Natural killer cell (primary cell): ENCODE results near the gene ZNHIT1. TPM values are rescaled to one million over a fixed set of nuclear protein-coding genes. Genes with fewer than 3 reads are reported as not detected.

Source experiments
- ATAC-seq, 3 donors: fragments of 150-1000 bp in 2 of 3; fragments of 200-7000 bp in 1 of 3; cut with Tn5 transposase; 1 replicate in 1 of 3; 2 replicates in 2 of 3; pipeline ENCODE4 v1.10.0; 2021; ENCODE audit warnings: mild to moderate bottlenecking in 2 of 3, moderate library complexity in 2 of 3
- DNase-seq, 2 donors: peaks; one replicate each; pipeline versions ENCODE4 v3.0.0 to v3.0.0-alpha.2; 2013 to 2021; ENCODE audit warnings: mixed read lengths in 1 of 2
- H3K27ac ChIP-seq: one replicate; pipeline ENCODE4 v1.5.1; 2013; ENCODE audit warnings: mild to moderate bottlenecking, low read length
- H3K27me3 ChIP-seq: one replicate; pipeline ENCODE4 v1.6.1; 2013; ENCODE audit warnings: low read length; ENCODE audit not compliant: control insufficient read depth, insufficient read depth
- H3K36me3 ChIP-seq: one replicate; pipeline ENCODE4 v1.6.1; 2013; ENCODE audit warnings: low read length; ENCODE audit not compliant: control insufficient read depth, insufficient read depth
- H3K4me1 ChIP-seq: one replicate; pipeline ENCODE4 v1.6.1; 2013; ENCODE audit warnings: low read length; ENCODE audit not compliant: control insufficient read depth, insufficient read depth
- H3K4me3 ChIP-seq: one replicate; pipeline ENCODE4 v1.5.1; 2013; ENCODE audit warnings: low read length
- H3K9me3 ChIP-seq: one replicate; pipeline ENCODE4 v1.6.1; 2013; ENCODE audit warnings: low read length; ENCODE audit not compliant: control insufficient read depth, insufficient read depth
- H3K27ac Mint-ChIP-seq, 2 donors: one replicate each; pipeline ENCODE4 v1.8.0; 2022; ENCODE audit warnings: mild to moderate bottlenecking in 2 of 2, mixed read lengths in 2 of 2, moderate library complexity in 1 of 2
- H3K27me3 Mint-ChIP-seq, 2 donors: one replicate each; pipeline ENCODE4 v1.8.0; 2022; ENCODE audit warnings: low read depth in 2 of 2, mixed read lengths in 2 of 2
- H3K36me3 Mint-ChIP-seq: one replicate; pipeline ENCODE4 v1.8.0; 2022; ENCODE audit warnings: mixed read lengths
- H3K4me1 Mint-ChIP-seq, 2 donors: one replicate each; pipeline ENCODE4 v1.8.0; 2022; ENCODE audit warnings: mixed read lengths in 2 of 2
- H3K4me3 Mint-ChIP-seq: one replicate; pipeline ENCODE4 v1.8.0; 2022; ENCODE audit warnings: mild to moderate bottlenecking, moderate library complexity, mixed read lengths
- H3K9me3 Mint-ChIP-seq, 2 donors: one replicate each; pipeline ENCODE4 v1.8.0; 2022; ENCODE audit warnings: mixed read lengths in 2 of 2
- WGBS: methylation state at CpG from one replicate; pipeline ENCODE4 v1.1.7; 2013; ENCODE audit warnings: missing lambda C conversion rate; ENCODE audit not compliant: insufficient coverage; 5-methylcytosine and 5-hydroxymethylcytosine counted together
- intact Hi-C: fragments of 100-400 bp; cut with micrococcal nuclease; formaldehyde crosslinking; loops from one replicate; pipeline ENCODE4 v1.14.2; 2022
- total RNA-seq, 4 donors: library from RNA; stranded (reverse); fragments of 120-200 nt in 1 of 4; gene quantifications; one replicate each; pipeline versions ENCODE4 v1.2.3 to v1.2.4, GENCODE V29; 2013 to 2022
- TF ChIP-seq, protein P1 (sequence below): fragments of 200-600 bp; IDR thresholded peaks from one replicate; pipeline ENCODE4 v1.8.0; 2022; ENCODE audit warnings: antibody characterized with exemption

Gene ZNHIT1
- total RNA-seq, 3 donors from 2014 or later (not counting 1 experiment from before 2014, with no cell fraction given) = 53.7 to 63.5 (median 60.9) TPM

DNA sequence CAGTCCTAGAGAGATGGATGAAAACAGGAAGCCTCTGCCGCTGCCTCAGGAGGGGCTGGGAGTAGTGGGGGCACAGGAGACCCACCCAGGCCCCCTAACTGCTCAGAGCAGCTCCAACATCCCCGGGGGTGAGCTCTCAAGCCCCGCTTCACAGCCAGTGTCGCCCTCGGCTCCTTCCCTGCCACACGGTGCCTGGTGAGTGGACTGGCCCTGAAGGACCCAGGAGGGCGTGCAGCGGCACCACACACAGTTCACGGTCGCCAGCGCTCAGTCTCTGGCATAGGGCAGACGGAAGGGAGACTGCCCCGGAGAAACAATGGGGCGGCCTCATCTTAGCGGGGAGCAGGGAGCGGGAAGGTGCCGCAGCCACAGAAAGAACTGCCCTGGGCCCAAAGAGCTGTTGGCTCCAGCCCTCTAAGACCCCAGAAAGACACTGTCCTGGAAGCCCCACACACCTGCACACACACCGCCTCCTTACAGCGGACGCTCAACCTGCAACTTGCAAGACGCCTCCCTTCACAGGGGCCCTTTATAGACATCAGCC, 18.4 kb downstream of the ZNHIT1 start:
- no peak overlapping the region for H3K27ac ChIP-seq
- intact Hi-C loops = no loop called here
- H3K36me3 ChIP-seq = peaks cover 24% of the 10 kb centered on the region
- TF ChIP-seq, protein P1, sequence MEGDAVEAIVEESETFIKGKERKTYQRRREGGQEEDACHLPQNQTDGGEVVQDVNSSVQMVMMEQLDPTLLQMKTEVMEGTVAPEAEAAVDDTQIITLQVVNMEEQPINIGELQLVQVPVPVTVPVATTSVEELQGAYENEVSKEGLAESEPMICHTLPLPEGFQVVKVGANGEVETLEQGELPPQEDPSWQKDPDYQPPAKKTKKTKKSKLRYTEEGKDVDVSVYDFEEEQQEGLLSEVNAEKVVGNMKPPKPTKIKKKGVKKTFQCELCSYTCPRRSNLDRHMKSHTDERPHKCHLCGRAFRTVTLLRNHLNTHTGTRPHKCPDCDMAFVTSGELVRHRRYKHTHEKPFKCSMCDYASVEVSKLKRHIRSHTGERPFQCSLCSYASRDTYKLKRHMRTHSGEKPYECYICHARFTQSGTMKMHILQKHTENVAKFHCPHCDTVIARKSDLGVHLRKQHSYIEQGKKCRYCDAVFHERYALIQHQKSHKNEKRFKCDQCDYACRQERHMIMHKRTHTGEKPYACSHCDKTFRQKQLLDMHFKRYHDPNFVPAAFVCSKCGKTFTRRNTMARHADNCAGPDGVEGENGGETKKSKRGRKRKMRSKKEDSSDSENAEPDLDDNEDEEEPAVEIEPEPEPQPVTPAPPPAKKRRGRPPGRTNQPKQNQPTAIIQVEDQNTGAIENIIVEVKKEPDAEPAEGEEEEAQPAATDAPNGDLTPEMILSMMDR = no peak
- H3K4me3 ChIP-seq = no peak overlapping the region
- H3K27ac Mint-ChIP-seq = no peak overlapping the region
- no peaks in the 10 kb centered on the region for H3K9me3 Mint-ChIP-seq
- H3K36me3 Mint-ChIP-seq = no peaks in the 10 kb centered on the region
- H3K4me3 Mint-ChIP-seq = no peak overlapping the region
- 60% methylated on average over 21 of the region's 21 CpGs for WGBS
- ATAC-seq (no peak), DNase-seq (no peak)
- no peaks in the 10 kb centered on the region for H3K9me3 ChIP-seq
- no peaks in the 10 kb centered on the region for H3K27me3 ChIP-seq
- H3K27me3 Mint-ChIP-seq = no peaks in the 10 kb centered on the region
- no peaks in the 10 kb centered on the region for H3K4me1 ChIP-seq
- peaks cover 0 to 10% of the 10 kb centered on the region in 2 donors for H3K4me1 Mint-ChIP-seq

DNA sequence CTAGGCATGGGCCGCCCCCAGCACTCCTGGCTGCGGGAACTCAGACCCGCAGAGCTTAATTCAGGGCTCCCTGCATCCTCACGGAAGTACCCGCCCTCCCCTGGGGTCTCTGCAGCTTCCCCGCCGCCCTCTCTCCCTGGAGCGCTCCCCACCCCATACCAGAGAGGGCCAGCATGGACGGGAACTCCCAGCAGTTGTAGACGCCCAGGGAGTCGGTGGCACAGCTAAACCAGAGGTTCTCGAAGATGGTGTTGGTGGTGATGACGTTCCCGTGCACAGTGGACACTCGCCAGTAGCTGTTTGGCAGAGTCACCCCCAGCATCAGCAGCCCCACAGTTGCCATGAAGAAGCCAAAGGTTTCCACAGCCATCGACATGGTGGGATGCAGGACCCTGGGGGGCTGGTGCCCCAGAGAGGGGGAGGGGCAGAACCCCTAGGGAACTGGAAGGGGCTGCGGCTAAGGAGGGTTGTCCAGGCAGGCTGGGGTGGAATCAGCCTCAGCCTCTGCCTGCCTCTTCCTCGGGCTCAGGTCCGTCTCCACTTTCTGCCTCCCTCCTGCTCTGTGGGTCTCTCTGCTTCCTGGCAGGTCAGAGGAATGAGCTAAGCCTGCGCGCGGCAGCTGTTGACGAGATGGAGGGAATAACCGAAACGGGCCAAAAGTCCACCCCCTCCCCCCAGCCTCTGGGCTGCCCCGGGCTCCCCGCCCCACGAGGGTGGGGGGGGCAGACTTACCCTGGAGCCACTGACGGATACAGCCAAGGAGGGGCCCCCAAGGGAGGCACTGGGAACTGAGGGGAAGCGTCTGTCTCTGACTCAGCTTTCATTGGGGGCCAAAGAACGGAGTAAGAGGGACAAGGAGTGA, 19.5 kb downstream of the ZNHIT1 start, which contains the start of gene CLDN15:
CLDN15 (minus strand) TSS at position 597 of the 862 bp plus-strand sequence; CDS start at position 376, 221 bp downstream.
- DNase-seq = no peak
- H3K27me3 Mint-ChIP-seq = no peaks in the 10 kb centered on the region
- Histone ChIP-seq H3K36me3 (peaks cover 20% of the 10 kb centered on the region), H3K4me1 (no peaks in the 10 kb centered on the region), H3K27ac (no peak within 1 kb of the TSS), H3K27me3 (no peaks in the 10 kb centered on the region), H3K4me3 (no peak within 1 kb of the TSS), H3K9me3 (no peaks in the 10 kb centered on the region)
- H3K9me3 Mint-ChIP-seq = no peaks in the 10 kb centered on the region
- H3K36me3 Mint-ChIP-seq = no peaks in the 10 kb centered on the region
- WGBS = 56% methylated on average over 25 of the region's 31 CpGs
- H3K27ac Mint-ChIP-seq = no peak within 1 kb of the TSS
- peaks cover 0 to 10% of the 10 kb centered on the region in 2 donors for H3K4me1 Mint-ChIP-seq
- TF ChIP-seq, protein P1 = no peak
- H3K4me3 Mint-ChIP-seq = no peak within 1 kb of the TSS
- intact Hi-C loops = no loop called here
- ATAC-seq = no peak

DNA sequence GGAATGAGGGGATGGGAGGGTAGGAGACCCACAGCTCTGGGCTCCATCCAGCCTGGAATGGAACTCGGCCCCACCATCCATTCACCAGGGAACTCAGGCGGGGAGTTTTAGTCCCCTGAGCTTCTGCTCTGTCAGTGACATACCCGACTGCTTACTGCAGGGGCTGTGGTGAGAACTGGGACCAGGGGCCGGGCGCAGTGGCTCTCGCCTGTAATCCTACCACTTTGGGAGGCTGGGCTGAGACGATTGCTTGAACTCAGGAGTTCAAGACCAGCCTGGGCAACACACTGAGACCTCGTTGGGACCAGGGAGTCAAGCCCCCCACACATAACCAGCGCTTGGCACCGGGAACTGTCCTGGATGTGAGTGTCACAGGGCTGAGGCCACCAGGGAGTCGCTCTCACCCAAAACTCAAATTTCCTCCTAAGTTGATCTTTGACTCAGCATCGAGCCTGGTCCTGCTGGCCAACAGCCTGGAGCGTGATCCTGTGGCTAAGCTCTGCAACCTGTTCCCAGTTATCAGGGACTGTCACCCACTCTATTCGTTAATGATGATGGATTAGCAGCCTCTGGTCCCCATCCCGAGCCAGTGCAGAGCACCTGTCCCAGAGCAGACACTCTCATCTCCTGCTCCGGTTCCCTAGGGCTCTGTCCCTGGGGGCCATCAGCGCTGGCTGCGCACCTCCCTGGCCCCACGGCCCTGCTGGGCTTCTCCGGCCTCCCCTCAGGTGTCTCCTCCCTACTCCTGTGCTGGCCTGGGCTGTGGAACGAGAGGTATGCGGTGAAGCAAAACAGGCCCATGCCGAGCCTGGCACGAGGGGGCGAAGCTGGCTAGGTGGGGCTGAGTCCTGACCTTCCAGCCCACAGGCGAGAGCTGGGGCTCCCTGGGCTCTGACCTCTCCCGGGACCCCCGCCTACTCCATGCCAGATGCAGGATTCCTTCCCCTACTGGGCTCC, 20.5 kb downstream of the ZNHIT1 start:
- H3K4me1 ChIP-seq = peaks cover 1% of the 10 kb centered on the region
- peaks cover 20% of the 10 kb centered on the region for H3K36me3 ChIP-seq
- H3K4me1 Mint-ChIP-seq = peaks cover under 1 to 11% of the 10 kb centered on the region in 2 donors
- H3K4me3 ChIP-seq = no peak overlapping the region
- intact Hi-C loops = no loop called here
- no peak overlapping the region for H3K27ac Mint-ChIP-seq
- TF ChIP-seq, protein P1 = no peak
- H3K9me3 Mint-ChIP-seq = no peaks in the 10 kb centered on the region
- no peaks in the 10 kb centered on the region for H3K27me3 ChIP-seq
- H3K36me3 Mint-ChIP-seq = no peaks in the 10 kb centered on the region
- no peaks in the 10 kb centered on the region for H3K9me3 ChIP-seq
- no peaks in the 10 kb centered on the region for H3K27me3 Mint-ChIP-seq
- ATAC-seq (no peak), DNase-seq (no peak)
- H3K4me3 Mint-ChIP-seq = no peak overlapping the region
- H3K27ac ChIP-seq = no peak overlapping the region
- 67% methylated on average over 27 of the region's 28 CpGs for WGBS
